ENCODE measurements around the gene CAPZB.

Gene CAPZB

DNA sequence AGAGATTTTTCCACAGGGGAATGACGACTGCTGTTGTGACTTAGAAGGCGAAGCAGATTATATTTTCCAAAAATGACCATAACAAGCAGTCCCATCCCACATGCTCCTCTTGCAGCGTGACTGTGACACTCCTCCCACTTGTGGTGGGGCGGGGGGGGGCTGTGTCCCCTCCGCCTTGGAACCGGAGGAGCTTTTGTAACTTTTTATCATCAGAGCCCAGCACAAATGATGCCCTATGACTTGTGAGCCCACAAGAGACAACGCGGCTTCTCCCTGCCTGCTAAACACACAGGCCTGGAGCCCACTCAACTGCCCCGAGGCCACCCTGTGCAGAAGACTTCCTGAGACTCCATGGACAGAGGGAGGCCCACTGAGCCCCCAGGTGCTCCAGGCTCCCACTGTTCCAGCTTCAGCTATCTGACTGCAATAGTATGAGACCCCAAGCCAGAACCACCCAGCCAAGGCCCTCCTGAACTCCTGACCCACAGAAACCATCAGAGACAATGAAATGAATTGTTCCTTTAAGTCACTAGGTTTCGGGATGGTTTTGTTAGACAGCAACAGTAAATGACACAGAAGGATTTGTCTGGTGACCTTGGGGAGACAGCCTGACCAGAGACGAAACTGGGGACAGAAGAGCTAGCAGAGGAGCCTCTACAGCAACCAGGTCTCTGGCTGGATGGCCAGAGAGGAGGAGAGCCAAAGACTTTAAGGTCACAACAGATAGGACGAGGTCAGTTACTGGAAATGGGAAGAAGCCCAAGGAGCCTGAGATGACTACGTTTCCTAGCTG is 58.8 kb downstream of the CAPZB start:
- no peak for DNase-seq

DNA sequence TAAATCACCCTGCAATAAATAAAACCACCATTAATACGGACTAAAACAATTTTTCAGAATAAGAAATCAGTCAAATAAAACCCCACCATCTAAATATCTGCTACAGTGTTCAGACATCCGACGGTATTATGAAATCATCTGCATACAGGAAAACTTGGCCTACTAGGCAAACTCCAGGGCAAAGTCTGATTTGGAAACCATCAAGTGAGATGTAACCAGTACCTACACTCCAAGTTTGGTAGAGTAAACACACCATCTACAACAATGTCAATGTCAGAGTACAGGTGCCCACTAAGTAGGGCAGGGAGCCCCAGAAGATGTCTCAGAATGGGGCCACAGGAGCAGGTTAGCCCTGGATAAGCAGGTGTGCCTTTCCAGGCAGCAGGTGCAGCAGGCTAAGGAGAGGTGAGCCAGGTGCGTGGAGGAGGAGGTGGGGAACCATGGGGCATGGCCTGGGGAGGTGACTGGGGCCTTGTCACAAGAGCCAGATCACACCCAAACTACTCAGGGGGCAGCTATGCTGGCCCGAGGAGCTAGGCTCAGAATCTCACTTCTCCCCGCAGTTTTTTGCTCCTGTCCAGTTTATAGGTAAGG is 59.6 kb downstream of the CAPZB start:
- no peak for DNase-seq

DNA sequence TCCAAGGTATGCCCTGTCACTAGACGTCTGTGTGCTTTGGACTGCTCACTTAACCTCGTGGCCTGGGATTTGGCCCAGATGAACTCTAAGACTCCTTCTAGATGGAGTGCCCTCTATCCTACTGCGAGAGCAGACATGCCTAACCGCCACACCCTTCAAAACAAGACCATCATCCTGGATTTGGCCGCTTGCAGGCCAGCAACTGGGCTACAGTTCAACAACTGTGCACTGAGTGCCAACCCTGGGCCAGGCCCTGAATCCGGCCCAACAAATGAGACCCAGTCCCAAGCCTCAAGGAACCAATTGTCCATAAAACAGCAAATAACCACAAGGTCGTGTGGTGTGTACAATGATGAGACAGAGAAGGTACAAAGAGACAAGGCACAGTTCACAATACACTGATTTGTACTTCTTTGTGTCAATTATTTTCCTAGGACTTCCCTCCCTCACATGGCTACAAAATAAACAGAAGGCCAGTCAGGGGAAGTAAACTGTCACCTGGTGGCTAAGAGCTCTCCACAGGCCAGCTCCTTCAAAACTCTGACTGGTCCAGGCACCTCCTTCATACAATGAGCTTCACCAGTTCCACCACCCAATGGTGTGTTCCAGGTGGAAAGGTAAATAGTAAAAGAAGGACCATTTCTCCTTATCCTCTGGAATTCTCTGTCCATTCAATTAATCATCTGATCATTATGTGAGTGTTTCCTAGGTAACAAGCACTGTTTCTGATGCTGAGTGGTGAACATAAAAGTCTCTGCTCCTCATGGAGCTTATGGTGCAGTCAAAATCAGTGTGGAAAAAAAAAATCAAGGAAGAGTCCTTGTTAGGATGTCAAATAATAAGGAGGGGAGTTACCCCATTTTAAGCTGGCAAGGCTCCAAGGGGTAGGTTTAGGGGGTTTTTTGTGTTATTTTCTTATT is 60.4 kb downstream of the CAPZB start:
- no peak for DNase-seq

DNA sequence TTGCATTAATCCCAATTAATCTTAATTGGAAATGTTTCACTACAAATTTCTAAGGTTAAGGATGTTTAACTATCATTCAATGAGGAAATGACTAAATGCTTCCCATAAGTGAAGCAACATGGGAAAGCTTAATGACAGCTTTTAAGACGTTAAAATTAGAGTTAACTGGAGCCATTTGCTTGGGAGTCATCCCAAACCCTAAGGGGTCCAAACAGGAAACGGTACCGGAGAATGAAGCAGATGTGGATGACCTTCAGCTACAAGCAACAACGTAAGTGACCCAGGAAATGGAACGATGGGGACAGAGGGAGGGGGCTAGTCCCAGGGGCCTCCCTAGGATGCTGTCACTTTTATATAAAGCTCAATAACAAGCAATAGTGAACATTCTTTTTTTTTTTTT is 62.2 kb downstream of the CAPZB start:
- no peak for DNase-seq

DNA sequence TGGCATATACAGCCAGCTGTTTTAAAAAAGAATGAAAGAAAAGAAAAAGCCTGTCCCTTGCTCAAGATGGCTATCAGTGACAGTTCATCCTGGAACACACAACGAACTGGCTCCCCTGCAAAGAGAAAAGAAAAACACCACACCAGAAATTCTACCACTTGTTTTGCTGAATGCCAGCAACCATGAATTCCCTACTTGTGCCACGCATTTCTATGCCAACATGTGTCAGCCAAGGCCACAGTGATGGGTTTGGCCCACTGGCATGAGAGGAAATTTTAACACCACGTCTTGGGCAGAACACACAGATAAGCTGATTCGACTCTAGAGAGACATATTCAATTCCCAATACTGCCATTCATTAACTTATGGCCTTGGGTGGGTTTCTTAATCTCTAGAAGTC is 64.0 kb downstream of the CAPZB start:
- DNase-seq: no peak

GRCh38 chr1:19420606-19421005 is 64.7 kb downstream of the CAPZB start:
- DNase-seq: no peak

GRCh38 chr1:19419691-19420090 is 65.6 kb downstream of the CAPZB start:
- DNase-seq: no peak

GRCh38 chr1:19418503-19418971 is 66.8 kb downstream of the CAPZB start:
- no peak for DNase-seq

DNA sequence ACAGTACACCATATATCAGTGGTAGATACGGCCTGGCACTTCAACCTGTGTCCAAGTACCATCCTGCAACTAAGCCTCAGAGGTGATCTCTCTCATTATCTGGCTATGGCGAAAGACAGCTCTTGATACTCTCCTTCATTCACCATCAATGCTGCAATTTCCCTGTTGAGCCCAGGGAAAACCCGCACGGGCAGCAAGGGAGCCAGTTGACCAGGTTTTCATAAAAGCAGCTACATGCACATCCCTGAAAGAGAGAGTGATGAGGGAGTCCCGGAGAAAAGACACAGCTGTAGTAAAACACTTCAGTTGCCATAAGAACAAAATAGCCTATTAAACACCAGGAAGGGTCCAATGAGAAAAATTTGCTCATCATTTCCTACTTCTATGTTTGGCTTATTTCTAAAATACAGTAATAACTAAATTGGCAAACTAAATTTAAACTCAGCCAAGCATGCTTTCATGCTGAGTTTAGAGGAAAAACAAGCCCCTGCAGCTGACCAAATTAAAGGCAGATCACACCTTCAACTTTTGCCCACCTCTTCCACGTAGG is 68.3 kb downstream of the CAPZB start:
- DNase-seq: no peak

DNA sequence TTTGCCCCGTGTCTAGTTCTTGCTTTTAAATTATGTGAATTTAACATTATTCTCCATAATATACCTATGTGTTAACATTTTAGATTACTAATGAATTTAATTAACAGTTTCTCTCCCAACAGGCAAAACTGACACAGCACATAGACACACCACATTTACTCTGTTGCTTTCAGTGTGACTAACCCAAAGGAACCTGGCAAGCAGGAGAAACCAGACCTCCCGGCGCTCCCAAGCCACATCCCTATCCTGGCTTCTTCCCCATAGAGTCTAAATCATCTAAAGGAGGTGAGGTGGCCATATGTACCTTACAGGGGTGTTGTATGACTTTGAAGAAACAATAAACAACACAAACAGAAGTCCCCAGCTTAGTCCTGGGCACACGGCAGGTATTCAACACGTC is 69.2 kb downstream of the CAPZB start:
- DNase-seq: no peak

- DNase-seq: no peak
Measured at GRCh38 chr1:19414515-19415121, 70.7 kb downstream of the CAPZB start.

DNA sequence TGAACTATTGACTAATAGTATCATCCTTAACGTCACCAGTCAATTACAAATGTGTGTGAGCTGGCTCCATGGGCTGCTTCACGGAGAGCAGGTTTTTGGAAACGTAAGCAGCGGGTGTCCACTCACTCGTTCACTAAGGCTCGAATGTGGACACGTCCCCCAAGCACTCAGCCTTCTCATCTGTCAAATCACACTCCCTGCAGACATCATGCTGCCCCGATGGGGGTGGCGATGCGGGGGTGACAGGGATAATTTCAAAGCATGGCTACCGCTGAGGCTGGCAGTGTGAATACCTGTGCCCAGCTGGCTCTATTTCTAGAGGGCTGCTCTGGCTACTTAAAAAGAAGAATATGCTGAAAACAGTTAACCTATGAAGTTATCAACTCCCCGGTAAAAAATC is 71.3 kb downstream of the CAPZB start:
- no peak for DNase-seq

DNA sequence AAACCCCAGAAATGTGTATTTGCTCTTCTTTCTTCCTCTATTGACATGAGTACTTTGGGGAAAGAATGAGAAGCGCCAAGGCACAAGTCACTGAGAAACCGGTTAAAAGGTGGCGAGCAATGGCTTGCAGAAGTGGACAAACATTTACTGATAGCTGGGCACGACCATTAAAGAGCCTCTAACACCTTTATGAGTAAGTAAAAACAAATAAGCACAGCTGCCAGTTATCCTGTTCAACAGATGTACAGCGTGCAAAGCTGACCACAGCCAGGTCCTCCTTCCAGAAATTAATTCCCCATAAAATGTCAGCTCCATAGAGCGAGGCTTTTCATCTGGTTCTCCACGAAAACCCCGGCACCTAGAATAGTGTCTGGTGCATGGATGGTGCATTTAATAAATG is 72.7 kb downstream of the CAPZB start:
- DNase-seq: no peak

- DNase-seq: no peak
Measured at GRCh38 chr1:19411612-19412011, 73.7 kb downstream of the CAPZB start.

DNA sequence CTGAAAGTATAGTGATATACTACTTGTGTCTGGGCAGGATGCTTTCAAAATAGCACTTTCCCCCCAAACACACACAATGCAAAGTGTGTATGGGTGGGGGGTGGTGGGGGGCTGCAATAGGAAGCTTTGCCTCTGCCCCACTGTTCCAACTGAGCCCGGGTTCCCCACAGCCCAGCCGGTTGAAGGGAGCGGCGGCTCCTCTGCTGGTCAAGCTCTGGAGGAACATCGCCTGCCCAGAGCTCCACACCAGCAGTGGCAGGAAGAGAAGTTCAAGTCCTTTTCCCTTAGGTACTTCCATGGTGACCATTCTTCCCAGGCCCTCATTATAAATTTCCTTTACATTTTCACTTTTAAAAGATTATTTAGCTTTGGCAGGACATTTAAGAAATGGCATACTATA is 74.9 kb downstream of the CAPZB start:
- no peak for DNase-seq

DNA sequence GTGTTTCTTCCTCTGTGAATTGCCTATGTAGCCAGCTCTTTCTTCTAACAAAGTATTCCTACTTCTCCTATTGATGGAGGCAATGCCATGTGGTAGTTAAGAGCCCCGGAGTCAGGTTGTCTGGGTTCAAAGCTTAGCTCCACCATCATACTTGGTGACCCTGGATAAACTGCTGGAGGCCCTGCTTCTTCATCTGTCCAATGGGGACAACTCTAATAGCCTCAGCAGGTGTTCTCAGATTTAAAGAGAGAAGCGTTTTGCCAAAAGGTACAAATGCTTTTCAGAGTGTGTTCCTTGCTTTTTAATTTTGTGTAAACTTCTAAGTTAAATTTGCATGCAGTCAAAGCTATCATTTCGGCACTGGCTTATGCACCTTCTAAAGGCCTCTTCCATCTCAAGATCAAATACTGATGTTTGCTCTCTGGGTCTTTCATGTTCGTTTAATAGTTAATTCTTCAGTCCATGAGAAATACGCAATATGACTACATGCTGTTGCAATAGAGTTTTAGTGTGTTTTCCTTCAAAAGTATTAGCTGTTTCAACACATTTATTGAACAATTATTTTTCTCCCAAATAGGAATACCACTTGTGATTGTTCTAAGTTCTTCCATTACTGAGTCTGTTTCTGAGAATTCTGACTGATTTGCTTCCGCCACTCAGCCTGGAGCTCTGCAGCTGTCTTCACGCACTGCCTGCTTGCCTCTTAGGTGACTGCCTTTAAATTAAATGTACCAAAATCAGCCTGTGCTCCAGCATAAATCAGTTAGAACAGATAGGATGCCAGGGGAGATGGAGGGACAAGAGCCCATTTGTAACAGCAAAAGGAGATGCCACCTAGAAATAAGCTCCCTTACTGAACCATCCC is 75.6 kb downstream of the CAPZB start:
- DNase-seq: no peak

GRCh38 chr1:19407494-19408096 is 77.7 kb downstream of the CAPZB start:
- DNase-seq: no peak

GRCh38 chr1:19406680-19407079 is 78.7 kb downstream of the CAPZB start:
- no peak for DNase-seq

DNA sequence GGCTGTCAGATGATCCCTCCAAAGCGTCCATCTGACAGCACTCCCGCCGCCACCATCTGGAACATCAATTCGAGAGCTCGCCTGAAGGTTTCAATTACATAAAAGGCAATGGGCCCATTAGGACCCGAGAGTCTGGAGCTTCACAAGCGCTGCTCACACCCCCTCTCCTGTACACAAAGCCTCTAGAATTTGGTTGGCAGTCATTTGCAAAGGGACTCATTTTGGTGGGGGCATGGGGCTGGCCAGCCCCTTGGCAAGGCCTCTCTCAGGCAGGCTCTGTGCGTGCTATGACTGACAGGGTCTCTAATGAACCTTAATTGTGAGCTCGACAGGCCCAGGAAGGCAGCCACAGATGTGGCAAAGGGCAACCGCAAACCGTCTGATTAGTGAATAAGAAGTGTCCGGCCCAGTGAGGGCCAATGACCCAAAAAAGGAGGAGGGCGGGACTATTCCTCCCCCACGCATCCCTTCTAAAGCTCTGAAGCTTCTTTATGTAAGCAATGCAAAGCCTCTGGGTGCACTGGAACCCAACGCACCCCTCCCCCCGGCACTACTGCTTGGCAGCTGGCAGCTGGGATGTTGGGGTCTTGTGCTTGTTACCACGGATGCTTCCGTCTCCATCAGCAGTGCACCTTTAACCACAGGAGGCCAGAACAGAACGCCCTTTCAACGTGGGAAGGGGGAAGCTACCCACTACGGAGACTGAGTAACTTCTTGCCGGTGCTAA is 79.4 kb downstream of the CAPZB start:
- no peak for DNase-seq

DNA sequence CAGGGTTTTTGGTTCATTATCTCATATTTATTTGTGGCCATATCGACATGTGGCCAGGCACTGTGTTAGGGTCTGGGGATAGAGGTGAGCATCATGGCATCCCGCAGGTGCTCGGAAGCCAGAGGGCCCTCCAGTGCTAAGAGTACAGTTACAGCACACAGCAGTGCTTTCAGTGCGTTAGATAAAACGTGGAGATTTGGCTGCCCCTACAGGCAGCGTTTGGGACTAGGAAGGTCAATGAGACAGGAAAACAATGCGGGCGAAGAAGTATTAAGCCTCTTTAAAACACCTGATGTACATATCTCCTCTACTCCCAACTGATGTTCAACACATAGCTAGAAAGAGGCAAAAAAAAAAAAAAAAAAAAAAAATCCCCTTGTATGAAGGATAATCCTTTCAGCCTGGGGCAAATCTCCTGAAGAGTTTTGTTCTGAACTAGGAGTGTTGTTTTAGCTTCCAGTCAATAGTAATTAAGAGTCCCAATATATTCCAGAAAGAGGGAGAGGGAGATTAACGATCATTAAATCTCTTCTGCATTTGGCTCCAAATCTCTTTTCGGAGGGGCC is 80.1 kb downstream of the CAPZB start:
- DNase-seq: no peak

All from hematopoietic multipotent progenitor cell treated with erythropoietin and hydrocortisone succinate and interleukin-3 and kit ligand, for 8 days (in vitro differentiated cells).